ENCODE data around the gene IQSEC1. TPM values are rescaled to one million over a fixed set of nuclear protein-coding genes. Genes with fewer than 3 reads are reported as not detected.

Gene IQSEC1
- 4.9 and 5.0 TPM in 2 replicates for total RNA-seq (2014; rRNA removed; shearing (Covaris generic))

DNA sequence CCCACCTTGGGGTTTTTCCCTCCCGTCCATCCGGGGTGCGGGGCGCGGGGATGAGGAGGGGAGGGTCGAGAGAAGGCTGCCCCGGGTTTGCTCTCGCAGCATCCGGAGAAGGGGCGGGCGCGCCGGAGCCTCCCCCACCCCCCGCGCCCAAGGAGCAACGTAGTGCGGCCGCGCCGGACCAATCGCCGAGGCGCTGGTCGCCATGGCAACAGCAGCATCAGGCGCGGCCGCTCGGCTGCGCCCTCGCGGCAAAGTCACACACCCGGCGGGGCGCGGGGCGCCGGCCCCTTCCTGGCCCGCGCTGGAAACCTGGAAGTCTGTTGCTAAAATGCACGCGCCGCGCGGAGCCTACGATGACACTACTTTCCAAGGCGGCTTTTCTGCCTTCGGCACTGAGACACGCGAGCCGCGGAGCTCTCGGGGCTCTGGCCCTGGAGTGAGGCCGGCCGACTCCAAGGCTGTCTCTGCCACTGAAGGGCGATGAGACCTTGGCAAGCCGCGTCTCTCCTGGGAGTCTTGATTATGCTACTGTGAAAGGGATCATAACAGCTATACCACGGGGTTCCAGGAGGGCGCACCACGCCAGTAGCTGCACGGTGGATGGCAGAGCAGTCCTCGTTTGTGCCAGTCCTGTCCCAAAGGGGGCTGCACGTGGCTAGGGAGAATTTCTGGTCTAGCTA, at the start of gene IQSEC1:
Gene IQSEC1 (minus strand): TSS at position 104 of the 680 bp plus-strand sequence. CDS start 415 bp downstream, outside the sequence.
- DNase-seq (ENCODE audit: low read depth), result peak; percentile 19

DNA sequence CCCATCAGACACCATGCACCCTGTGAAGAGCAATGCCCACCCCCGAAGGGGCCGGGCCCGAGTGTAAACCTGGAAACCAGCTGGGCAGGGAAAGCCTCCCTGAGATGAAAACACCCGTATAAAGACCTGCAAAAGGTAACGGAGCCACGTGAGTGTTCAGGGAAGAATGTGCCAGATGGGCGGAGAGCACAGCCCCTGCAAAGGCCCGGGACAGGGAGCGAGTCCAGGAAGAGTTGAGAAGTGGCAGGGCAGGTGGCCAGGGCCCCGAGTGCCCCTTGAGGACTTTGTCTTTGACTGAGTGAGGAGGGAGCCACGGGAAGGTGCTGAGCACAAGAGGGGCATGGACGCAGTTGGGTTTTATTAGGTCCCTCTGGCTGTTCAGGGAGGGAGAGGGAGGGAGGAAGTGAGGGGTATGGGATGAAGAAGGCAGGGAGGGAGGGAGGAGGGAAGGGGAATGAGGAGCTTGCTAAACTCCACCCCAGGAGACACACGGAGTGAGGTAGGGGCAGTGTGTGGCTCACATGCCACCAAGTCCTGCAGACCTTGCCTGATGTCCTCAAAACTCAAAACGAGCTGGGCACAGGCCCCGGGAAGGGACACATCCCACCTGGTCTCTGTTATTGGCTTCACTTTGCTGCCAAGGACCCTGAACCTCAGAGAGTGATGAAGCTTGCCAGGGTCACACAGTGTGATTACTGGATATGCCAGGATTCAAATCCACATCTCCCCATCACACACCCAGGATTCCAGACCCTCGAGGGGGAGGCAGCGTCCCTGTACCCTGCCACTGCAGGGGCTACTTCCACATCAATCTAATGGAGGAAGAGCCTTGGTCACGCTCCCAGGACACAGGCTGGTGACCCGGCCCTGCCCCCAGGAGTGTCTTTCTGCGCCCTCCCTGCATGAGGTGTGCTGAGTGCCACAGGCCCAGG, 49.1 kb upstream of the IQSEC1 start:
- DNase-seq (ENCODE audit: low read depth), result no peak

GRCh38 chr3:13121553-13122001, 48.3 kb upstream of the IQSEC1 start:
- no peak for DNase-seq (ENCODE audit: low read depth)

DNA sequence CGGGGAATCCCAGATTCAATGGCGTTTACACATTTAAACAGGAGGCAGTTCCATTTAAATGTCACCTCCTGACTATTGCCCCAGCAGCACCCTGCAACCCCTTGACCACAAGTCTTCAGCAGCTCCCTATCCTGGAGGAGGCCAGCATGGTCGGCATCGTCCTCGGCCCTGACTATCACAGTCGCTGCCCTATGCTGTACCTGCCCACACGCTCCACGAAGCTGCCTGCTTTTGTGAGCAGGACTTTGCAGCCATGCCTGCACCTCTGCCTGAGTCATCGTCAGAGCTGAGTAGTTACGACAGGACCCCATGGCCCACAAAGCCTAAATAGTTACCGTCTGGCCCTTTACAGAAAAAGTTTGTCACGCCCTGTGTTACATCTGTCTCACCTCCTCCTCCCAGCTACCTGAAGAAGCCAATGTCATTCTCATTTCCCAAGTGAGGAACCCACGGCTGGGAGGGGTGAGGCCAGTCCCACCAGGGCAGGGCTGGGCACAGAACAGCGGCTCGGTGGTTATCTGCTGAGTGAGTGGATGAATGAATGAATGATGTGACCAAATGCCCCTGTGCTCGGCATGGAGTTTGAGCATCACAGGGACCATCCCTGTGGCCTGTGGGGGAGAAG, 47.8 kb upstream of the IQSEC1 start:
- DNase-seq (ENCODE audit: low read depth), result no peak

- no peak for DNase-seq (ENCODE audit: low read depth)
Observed at GRCh38 chr3:13120289-13120927, 47.2 kb upstream of the IQSEC1 start.

DNA sequence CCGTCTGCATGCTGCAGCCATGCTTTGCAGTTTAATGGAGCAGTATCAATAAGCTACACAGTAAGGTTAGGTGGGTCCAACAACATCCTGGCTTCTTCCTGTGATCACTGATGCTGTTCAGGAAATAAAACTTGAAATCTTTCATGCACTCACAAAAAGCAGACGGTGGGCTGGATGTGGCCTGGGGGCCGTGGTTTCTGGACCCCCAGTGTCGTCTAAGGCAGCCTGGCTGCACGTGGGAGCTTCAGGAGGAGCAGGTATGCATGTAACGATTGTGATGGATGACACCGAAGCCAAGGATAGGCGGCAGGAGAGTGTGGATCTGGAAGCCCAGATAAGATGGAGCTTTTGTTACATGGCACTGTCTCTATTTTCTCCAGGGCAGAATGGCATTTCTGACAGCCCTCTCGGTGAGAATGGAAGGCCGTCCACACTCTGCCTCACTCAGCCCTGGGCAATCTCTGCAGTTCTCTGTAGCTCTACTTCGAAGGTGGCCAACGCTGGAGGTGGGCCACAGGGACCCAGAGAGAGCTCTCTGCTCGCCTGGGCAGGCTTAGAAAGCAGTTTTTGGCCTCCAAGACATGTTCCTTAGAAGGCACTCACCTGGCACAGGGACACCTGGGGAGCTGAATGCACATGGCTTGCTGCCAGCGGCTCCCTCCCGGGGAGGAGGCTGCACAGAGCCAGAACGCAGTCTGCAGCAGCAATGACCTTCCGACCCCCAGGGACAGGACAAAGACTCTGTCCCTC, 46.4 kb upstream of the IQSEC1 start:
- no peak for DNase-seq (ENCODE audit: low read depth)

- DNase-seq (ENCODE audit: low read depth), result no peak
Observed at GRCh38 chr3:13116426-13116825, 43.2 kb upstream of the IQSEC1 start.

DNA sequence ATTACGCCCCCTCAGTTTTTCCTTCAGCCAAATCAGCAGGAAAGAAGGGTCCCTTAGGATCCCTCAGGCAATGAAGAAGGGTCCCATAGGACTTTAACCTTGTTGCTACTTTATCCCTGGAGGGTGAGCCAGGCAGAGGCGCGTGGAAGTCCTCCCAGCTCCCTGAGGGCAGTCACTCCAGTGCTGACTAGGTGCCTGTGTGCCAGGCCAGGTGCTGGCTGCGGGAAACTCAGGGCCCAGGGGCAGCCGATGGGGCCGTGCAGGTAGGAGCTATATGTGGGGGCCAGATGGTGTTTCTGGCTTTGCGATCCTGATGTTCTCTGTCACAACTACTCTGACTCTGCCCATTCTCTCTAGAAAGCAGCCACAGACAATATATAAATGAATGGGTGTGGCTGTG, 42.8 kb upstream of the IQSEC1 start:
- DNase-seq (ENCODE audit: low read depth), result no peak

DNA sequence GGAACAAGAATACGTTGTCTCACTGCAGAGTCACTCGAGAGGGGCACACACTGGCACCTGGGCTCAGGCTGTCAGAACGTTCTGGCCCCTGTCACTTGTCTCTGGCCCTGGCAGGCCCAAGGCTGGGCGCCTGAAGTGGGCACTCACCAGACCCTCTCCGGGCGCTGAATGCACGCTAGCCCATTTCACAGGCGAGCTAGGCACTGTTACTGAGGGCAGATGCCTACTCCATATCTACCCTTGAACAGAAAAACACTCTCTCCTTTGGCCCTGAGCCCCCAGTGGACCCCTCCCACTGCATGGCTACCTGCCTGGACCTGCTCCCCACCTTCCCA, 42.3 kb upstream of the IQSEC1 start:
- DNase-seq (ENCODE audit: low read depth), result no peak

- no peak for DNase-seq (ENCODE audit: low read depth)
Observed at GRCh38 chr3:13114811-13115575, 41.8 kb upstream of the IQSEC1 start.

DNA sequence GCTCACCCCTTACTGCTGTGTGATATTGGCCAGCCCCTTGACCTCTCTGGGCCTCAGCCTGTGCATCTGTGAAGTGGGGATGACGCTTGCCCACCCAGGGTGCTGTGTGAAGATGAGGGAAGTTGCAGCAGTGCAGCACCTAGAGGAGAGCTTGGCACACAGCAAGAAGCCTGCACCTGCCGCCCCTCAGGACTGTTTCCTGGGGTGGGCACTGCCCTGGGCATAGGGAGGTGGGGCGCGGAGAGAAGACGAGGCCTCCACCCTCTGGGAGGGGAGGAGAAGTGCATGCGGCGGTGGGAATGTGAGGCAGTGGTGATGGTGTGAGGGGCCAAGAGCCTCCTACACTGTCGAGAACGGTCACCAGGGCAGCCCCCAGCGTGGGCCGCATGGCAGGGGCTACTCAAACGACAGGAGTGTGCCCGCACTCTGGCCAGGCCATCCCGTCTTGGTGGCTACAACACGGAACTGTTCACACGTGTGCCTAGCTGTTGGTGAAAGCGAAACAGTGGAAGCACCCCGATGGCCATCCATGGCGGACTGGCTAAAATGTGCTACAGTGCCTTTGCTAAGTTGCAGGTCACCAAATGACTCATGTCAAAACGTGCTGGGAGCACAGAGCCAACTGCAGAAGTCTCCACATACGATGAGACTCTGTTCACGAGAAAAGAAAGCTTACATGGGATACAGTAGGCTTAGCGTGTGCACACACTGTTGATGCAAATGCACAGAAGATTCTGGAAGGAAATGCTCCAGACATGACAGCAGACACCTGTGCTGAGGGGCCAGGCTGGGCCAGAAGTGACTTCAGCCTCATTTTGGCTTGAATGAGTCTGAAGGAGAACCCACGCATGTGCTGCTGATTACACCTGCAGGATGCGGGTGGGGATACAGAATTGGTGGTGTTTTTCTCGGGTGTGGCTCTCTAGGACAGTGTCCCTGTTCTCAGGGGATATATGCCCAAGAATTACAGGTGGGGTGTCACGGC, 40.4 kb upstream of the IQSEC1 start:
- DNase-seq (ENCODE audit: low read depth), result no peak

DNA sequence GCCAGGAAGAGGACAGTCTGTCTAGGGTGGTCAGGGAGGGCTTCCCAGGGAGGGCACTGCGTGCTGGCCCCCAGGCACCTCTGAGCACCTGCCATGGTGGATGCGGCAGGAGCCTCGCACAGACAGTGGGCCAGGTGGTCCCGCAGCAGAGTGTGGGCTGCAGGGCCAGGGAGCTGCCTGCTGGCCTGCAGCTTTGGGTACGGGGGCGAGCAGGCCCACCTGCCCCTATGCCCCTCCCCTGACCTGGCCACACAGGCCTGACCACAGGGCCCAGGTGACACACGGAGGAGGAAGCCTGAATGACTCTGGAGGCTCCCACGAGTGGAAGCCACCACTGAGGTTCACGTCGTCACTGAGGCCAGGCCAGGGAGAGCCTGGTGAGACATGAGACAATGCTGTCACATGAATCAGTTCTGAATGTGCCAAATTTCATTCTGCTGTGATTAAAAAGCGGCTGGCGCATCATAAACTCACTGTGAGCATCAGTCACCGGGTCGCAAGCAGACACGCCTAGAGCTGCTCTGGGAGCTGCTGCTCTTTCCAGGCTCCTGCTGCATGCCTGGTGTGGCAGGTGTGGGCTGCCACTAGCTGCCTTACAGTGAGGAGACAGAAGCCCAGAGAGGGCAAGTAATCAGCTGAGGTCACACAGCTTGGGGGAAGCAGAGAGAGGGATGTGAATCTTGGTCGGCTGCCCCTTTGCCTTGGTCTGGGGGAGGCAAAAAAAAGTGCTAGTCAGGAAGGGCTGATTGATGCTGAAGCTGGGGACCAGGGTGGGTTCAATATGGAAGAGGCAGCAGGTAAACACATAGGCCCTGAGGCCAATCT, 39.5 kb upstream of the IQSEC1 start:
- no peak for DNase-seq (ENCODE audit: low read depth)

DNA sequence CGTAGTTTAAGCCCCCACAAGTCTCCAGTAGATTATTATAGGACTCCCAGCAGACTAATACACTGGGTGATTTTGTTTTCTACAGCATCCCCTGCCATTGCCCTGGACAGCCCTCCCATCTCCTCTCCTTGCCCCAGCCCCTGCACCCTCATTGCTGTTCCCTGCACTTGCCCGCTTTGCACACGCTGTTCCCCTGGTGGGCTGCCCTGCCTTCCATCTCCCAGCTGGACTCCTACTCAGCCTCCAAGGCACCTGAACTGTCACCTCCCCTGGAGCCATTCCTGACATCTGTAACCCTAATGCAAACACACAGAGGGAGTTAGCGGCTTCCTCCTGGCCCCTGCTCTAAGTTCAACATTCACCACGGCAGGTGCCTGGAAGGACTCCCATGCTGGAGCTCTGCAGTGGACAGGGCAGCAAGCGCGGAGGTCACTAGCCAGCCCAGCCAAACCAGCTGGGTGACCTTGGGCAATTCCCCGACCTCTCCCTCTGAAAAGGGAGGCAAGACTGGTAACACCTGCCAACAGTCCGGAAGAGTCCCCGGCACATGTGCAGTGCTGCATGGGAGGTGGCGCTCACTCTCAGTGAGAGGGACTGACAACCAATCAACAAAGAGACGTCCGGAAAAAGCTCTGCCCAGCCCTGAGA, 38.8 kb upstream of the IQSEC1 start:
- DNase-seq (ENCODE audit: low read depth), result no peak

GRCh38 chr3:13111173-13111872, 38.1 kb upstream of the IQSEC1 start:
- DNase-seq (ENCODE audit: low read depth), result no peak

GRCh38 chr3:13110678-13111116, 37.5 kb upstream of the IQSEC1 start:
- peak; percentile 63 for DNase-seq (ENCODE audit: low read depth)

- DNase-seq (ENCODE audit: low read depth), result no peak
Observed at GRCh38 chr3:13109516-13109915, 36.3 kb upstream of the IQSEC1 start.

- DNase-seq (ENCODE audit: low read depth), result no peak
Observed at GRCh38 chr3:13108861-13109260, 35.6 kb upstream of the IQSEC1 start.

All from Daoy (cell line).